NCI-H2196 treated with DMSO at 0.1 percent for 48 hours (cell line): ENCODE results near the gene WDR64.

ENCODE experiments used
- DNase-seq: peaks from one replicate; lab custom pipeline; 2025; ENCODE audit not compliant: unreplicated experiment; lab: John Stamatoyannopoulos, UW

WDR64 gene

DNA sequence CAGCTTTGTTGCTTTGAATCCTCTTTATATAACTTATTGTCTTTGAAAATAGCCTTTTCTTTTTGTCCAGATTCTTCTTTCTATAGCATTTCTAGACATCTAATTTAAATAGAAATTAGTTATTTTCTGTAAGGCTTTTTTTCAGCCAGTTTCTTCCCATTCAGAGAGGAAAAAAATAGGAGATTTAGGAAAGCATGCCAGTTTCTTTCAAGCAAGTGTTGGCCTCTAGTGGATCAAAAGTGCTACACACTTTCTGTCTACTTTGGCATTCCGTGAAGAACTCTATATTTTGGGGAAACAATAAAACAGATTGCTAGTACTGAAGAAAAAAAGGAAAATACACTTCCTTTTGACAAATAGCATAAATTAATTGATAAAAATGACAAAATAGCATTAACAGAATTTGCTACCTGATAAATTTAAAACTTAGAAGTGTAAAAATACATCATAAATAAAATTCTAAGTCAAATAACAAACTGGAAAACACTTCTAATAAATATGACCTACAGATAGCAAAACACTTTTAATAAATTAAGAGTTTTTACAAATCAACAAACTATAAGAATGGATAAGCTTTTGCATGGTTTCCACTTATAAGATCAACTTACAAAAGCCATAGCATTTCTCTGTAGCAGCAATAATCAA is 182.8 kb downstream of the WDR64 start:
- DNase-seq, result no peak

DNA sequence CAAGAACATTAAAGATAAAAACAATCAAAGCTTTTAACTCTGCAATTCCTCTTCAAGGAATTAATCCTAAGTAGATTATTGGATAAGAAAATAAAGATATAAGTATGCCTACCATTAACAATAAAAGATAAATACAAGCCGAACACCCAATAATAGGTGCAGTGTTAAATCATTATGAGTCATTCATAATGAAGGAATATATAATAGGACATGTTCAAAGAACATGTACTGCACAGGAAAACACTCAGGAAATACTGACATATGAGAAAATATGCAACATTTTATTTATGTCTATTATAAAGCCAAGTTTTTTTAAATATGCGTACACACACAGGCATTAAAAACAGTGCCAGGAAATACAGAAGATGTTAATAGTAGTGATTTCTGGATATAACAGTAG is 184.9 kb downstream of the WDR64 start:
- DNase-seq, result no peak

DNA sequence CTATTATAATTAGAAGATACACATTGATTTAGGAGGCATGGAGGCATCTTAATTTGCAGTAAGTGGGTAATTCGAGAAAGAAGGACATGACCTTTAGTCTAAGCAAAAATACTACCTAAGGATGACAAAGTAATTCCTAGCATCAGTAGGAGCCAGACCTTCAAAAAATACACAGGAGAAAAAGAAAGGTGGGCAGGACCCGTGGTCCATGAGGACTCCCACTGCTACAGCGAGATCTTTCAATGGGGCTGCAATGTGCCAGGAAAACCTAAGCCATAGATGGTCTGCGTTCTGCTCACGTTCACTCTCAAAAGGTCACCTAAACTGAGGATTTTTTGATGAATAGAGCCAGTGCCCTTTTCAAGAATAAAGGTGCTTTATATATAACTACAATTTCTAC is 185.3 kb downstream of the WDR64 start:
- DNase-seq, result no peak

DNA sequence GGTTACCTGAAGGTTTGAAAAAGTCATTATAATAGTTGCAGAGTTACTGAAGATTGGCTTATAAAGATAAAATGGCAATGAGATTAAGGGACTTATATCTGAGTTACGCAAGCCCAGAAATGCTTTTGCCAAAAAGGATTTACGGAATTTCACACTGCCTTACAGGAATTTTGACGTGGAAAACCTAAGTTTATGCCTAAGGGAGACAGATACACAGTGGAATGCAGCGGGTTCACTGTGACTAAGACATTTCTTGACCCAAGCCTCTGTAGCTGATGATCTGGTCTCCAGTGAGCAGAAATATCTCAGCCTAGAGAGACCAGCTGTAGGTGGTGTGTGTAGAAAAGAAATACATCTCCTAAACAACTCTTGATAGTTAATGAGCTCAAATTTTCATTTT is 185.8 kb downstream of the WDR64 start:
- no peak for DNase-seq

DNA sequence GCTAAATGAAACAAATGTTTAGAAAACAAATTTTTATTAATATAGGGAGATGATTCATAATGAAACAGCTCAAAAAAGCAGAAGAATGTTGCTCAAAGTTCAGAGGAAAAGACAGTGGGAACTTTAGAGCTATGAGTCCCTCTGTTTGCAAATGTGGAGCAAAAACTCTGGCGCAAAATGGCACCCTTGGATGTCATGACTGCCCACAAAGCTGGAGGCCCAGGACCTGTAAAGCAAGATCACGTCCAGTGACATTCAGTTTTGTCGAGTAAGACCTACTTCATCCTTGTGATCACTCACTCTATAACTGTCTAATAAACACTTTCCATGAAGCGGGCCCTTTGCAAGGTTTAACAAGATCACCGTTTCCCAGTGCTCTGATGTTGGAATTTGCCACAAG is 186.8 kb downstream of the WDR64 start:
- no peak for DNase-seq

DNA sequence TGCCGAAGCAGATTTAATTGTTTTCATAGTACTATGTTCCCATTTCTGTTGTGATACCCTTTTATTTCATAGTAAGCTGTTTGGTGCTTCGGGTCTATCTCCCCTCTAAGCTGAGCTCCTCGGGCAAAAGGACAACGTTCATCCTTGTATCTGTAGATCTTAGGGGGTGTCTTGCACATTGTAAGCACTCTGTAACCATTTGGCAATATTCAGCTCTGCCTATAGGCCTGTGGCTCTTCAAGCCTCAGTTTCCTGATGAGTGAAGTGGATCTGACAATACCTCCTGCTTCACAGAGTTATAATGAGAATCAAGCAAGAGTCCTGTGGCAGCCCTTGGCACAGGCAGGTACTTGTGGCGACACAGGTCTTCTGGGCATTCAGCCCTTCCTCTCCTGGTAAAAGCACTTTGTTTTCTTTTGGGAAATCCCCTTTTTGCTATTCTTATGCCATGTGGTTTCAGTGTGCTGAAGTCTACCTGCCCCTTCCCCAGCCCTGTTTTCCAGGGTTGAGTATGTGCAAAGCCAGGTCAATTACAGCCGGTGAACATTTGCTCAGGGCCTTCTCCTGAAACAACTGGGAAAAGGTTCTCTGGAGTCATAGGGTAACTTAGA is 187.4 kb downstream of the WDR64 start:
- DNase-seq, result no peak

DNA sequence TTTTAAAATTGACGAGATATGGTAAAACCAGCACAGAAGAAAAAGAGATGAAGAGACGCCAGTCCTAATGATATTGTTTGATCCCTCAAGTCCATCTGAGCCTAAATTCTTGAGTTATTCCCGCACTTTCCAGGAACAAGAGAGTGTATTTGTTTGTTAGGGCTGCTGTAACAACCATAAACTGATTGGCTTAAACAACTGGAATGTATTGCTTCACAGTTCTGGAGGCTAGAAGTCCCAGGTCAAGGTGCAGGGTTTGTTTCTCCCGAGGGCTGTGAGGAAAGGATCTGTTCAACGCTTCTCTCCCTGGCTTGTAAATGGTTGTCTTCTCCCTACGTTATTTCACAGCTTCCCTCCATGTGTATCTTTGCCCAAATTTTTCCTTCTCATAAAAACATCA is 188.1 kb downstream of the WDR64 start:
- DNase-seq, result no peak

DNA sequence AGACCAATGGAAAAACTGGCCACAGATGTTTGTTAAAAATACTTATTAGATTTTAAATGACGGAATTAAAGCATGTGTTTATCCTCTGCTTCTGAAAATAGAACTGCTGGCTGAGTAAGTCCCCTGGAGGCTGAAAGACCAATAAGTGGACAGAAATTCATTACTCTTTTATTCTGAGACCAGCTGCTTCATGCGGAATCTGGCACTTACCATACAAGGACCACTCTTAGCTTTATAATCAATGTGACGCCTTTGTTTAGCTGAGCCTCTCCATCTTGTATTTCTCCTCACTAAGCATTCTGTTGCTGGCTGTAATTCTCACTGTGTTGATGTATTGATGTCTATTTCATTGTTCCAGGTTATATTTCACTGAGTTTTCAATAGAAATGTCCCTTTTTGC is 189.6 kb downstream of the WDR64 start:
- DNase-seq, result no peak

DNA sequence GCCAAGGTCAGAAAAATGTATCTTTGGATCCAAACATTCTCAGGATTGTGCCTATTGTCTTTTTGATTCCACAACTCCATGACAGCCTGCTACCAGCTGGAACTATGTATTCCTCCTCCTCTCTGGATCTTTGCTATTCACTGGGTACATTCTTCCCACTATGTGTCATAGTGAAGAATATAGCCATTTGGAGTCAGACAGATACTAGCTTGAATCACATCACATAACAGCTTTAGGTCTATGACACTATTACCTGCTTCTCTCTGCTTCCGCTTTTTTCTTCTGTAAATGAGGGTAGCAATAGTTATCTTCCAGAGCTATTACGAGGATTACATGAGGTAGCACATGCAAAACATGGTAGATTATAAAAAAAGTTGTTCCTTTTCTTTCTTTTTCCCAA is 190.5 kb downstream of the WDR64 start:
- DNase-seq, result no peak

DNA sequence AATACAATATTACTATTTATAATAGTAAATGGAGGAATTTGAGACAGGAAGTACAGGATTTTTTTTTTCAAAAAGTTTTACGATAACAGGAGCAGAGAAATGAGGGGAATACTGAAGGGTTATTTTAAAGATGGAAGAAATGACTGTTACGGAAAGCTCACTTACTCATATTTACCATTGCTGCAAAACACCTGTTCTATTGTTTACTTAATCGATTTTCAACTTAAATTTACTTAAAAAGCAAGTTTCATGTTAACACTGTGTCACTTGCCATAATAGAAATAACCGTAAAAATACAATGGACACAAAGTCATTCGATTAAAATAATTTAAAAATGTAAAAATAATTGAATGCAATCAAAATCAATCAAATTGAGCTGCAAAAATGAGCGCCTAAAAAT is 192.5 kb downstream of the WDR64 start:
- no peak for DNase-seq

DNA sequence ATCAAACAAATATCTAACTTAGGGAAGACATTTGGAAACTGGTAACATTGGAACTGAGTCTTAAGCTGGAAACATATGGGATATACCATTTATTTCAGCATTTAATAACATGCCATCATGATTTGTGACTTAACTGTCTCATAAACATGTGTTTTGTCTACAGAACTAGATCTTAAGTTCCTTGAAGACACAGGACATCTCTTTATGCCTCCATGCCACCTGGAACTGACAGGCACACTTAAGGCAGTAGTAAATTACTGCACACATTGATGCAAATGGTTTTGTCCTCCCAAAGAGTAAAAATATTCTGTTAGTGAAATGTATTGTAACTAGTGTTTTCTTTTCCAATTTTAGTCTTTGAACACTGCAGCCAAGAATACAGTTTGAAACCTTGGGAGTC is 194.3 kb downstream of the WDR64 start:
- DNase-seq, result no peak

DNA sequence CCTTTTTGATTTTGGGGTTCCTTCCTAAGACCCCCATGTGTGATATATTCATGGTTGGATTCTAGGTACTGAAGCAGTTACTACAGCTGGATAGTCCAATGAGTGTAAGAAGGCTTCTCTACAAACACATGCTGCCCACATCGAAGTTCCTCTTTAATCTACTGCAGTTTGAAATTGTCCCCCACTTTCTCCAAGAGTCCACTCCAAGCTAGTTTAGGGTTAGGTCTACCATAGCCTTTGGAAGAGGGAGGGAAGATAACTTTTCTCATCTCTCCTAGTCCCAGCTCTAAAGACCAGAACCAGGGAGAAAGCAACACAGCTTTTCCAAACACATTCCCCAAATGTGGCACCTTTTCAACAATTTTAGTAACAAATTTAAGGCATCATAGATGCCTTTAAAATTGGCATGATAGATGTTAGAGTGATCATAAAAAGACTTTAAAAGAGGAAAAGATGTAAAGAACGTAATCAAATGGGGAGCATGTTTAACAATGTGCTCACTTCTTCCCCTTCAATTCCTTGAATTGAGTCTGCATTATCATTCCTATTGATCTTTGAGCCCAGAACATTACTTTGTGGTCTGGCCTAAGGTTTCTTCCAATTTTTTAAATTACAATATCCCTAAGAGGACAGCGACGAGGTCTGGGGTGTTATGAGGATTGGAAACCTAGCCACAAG is 194.9 kb downstream of the WDR64 start:
- no peak for DNase-seq

DNA sequence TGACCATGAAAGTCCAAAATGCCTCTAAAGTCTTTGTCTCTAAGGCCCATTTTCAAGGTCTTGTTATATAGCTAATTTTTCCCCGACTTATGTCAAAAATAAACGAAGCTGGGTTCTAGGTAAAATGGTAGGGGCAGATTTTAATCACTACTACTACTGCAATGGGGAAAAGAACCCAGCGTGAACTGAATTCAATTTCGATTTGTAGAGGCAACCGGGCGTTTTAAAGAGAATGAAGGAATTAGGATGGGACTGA is 195.4 kb downstream of the WDR64 start:
- no peak for DNase-seq

DNA sequence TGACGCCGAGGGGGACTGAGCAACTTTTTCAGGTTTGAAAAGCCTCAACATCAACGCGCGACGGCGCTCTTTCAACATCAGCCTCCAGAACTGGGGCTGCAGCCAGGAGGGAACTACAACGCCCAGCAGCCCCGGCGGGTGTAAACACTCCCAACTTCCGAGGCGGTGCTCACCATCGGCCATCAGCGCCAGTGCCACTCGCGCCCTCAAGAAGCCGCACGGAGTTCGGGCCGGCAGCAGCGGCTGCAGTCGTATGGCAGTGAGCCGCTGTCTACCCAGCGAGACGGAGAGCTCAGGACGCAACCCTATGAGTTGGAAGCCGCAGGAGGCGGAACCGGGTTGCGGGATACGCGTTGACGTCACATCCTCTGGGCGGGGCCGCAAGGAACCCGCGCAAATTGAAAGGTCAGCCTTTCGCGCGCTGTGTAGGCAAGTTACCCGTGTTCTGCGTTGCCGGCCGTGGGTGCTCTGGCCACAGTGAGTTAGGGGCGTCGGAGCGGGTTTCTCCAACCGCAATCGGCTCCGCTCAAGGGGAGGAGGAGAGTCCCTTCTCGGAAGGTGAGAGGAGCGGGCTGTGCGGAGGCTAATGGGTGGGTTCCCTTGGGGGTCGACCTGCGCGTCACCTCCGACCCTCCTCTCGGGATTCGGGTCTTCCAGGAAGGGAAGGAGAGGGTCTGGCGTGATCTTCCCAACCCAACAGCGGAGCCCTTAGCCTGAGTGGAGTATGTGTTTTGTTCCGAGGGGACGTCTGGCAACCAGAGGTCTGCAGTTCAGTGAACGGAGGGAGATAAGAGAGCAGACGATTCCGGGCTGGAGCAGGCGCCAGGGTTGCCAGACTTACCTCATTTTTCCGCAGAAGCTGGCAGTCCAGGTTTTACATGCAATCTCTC is 196.0 kb downstream of the WDR64 start, which contains the start of gene EXO1:
EXO1 (plus strand) TSS at position 409 of the 890 bp plus-strand sequence. CDS start 2,222 bp downstream, outside the sequence.
- peak; percentile 50 for DNase-seq

DNA sequence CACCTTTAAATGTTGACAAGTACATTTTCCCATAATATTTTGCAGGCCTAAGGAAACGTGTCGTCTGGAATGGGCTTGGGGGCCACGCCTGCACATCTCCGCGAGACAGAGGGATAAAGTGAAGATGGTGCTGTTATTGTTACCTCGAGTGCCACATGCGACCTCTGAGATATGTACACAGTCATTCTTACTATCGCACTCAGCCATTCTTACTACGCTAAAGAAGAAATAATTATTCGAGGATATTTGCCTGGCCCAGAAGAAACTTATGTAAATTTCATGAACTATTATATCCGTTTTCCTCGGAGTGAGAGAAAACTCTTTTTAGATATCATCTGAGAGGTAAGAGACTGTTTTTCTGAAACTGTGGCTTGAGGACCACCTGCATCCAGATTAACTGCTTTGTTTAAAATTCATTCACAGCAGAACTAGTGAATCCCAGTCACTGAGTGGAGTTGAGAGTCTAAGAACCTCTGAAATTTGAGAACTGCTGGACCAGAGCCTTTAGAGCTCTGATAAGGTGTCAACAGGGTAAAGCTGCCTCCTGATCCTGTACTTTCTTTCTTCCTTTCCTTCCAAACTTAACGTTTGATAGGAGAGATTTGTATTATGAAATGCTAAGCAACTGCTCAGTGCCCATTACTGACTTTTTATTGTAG is 196.7 kb downstream of the WDR64 start:
- no peak for DNase-seq

DNA sequence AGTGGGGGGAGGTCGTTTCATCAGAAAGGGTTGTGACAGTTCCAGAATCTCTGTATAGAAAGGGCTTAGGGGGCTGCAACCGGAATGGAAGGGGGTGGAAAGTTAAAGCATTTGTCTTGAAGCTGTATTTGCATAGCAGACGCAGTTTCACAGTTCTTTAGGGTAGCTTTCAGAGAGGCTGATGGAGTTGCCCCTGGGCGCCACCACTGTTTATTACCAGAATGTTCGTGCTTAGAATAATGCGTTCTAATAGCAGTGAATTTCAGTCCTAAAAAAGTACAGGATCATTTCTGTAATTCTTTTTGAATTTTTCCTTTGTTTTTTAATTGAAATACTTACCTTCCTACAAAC is 197.2 kb downstream of the WDR64 start:
- no peak for DNase-seq
